NT2/D1 (cell line): ENCODE data around the gene ARHGAP23.
A peak's percentile ranks its signal among the peaks of the same experiment; 100 is the strongest.

ENCODE experiments used
- DNase-seq: peaks from one replicate; pipeline ENCODE4 v3.0.0-alpha.2; 2011; ENCODE audit warnings: low read depth, low spot score
- H3K27me3 ChIP-seq: 2 replicates; pipeline ENCODE4 v1.6.0; 2011; ENCODE audit warnings: mild to moderate bottlenecking; ENCODE audit not compliant: insufficient read length, insufficient read depth
- H3K36me3 ChIP-seq: 2 replicates; pipeline ENCODE4 v1.6.1; 2011; ENCODE audit warnings: mild to moderate bottlenecking, low read length, mixed read lengths; ENCODE audit not compliant: insufficient read depth, insufficient read length
- H3K4me1 ChIP-seq: 2 replicates; pipeline ENCODE4 v1.5.1; 2011; ENCODE audit not compliant: insufficient read depth, insufficient read length
- H3K4me3 ChIP-seq: 2 replicates; pipeline ENCODE4 v1.5.1; 2011; ENCODE audit warnings: low read depth; ENCODE audit not compliant: insufficient read length
- H3K9ac ChIP-seq: 2 replicates; pipeline ENCODE4 v1.6.0; 2011; ENCODE audit warnings: low read depth; ENCODE audit not compliant: insufficient read length
- H3K9me3 ChIP-seq: 2 replicates; pipeline ENCODE4 v1.5.1; 2011; ENCODE audit warnings: mild to moderate bottlenecking, low read length; ENCODE audit not compliant: insufficient read depth
- SUZ12 ChIP-seq: IDR thresholded peaks from 2 replicates; pipeline ENCODE4 v1.6.1; 2011; ENCODE audit not compliant: insufficient read length, insufficient read depth; ENCODE audit errors: extremely low read depth
- YY1 ChIP-seq: IDR thresholded peaks from 2 replicates; pipeline ENCODE4 v1.6.1; 2011; ENCODE audit not compliant: insufficient read length, insufficient read depth
- ZNF274 ChIP-seq: IDR thresholded peaks from 2 replicates; pipeline ENCODE4 v1.6.1; 2011; ENCODE audit warnings: mild to moderate bottlenecking, low read depth, low read length

The ARHGAP23 gene

GRCh38 chr17:38554430-38555350 is 126.4 kb downstream of the ARHGAP23 start:
- Histone ChIP-seq H3K36me3 (no peaks in the 10 kb centered on the region), H3K9ac (no peak overlapping the region), H3K9me3 (no peaks in the 10 kb centered on the region), H3K4me1 (peaks cover 16% of the 10 kb centered on the region), H3K27me3 (peaks cover 20% of the 10 kb centered on the region), H3K4me3 (no peak overlapping the region)
- no peak for DNase-seq
- no peak for TF ChIP-seq SUZ12
- no peak for TF ChIP-seq ZNF274
- TF ChIP-seq YY1 = no peak

GRCh38 chr17:38556239-38556638 is 128.0 kb downstream of the ARHGAP23 start:
- Histone ChIP-seq H3K36me3 (no peaks in the 10 kb centered on the region), H3K4me3 (no peak overlapping the region), H3K27me3 (peaks cover 29% of the 10 kb centered on the region), H3K9ac (no peak overlapping the region), H3K4me1 (peaks cover 27% of the 10 kb centered on the region), H3K9me3 (no peaks in the 10 kb centered on the region)
- TF ChIP-seq YY1 (no peak), ZNF274 (no peak), SUZ12 (no peak)
- DNase-seq = no peak

- Histone ChIP-seq H3K36me3 (no peaks in the 10 kb centered on the region), H3K9me3 (no peaks in the 10 kb centered on the region), H3K27me3 (peaks cover 32% of the 10 kb centered on the region), H3K9ac (peak overlapping the region; percentile 7), H3K4me1 (peaks cover 27% of the 10 kb centered on the region), H3K4me3 (no peak overlapping the region)
- TF ChIP-seq ZNF274 (no peak), SUZ12 (no peak), YY1 (no peak)
- DNase-seq = no peak
Measured at GRCh38 chr17:38557396-38557795, 129.1 kb downstream of the ARHGAP23 start.

- Histone ChIP-seq H3K4me3 (peak overlapping the region; percentile 47), H3K36me3 (no peaks in the 10 kb centered on the region), H3K9me3 (no peaks in the 10 kb centered on the region), H3K27me3 (peaks cover 37% of the 10 kb centered on the region), H3K4me1 (peaks cover 27% of the 10 kb centered on the region), H3K9ac (peak overlapping the region; percentile 76)
- TF ChIP-seq ZNF274 (no peak), YY1 (no peak), SUZ12 (no peak)
- peak; percentile 90 for DNase-seq
Measured at GRCh38 chr17:38557836-38558727, 129.8 kb downstream of the ARHGAP23 start.

GRCh38 chr17:38558728-38559050 is 130.4 kb downstream of the ARHGAP23 start:
- TF ChIP-seq SUZ12 (no peak), ZNF274 (no peak), YY1 (no peak)
- peak overlapping the region; percentile 76 for H3K9ac ChIP-seq
- H3K4me1 ChIP-seq = peaks cover 32% of the 10 kb centered on the region
- peaks cover 43% of the 10 kb centered on the region for H3K27me3 ChIP-seq
- H3K9me3 ChIP-seq = no peaks in the 10 kb centered on the region
- no peaks in the 10 kb centered on the region for H3K36me3 ChIP-seq
- H3K4me3 ChIP-seq = peak overlapping the region; percentile 47
- DNase-seq = no peak

- Histone ChIP-seq H3K9me3 (no peaks in the 10 kb centered on the region), H3K4me3 (peak overlapping the region; percentile 47), H3K36me3 (no peaks in the 10 kb centered on the region), H3K9ac (peak overlapping the region; percentile 76), H3K27me3 (peaks cover 48% of the 10 kb centered on the region), H3K4me1 (peaks cover 34% of the 10 kb centered on the region)
- TF ChIP-seq YY1 (no peak), SUZ12 (no peak), ZNF274 (no peak)
- DNase-seq = peak; percentile 81
Measured at GRCh38 chr17:38559051-38559879, 131.0 kb downstream of the ARHGAP23 start.
